ENCODE data around the gene KSR1. TPM values are rescaled to one million over a fixed set of nuclear protein-coding genes. Genes with fewer than 3 reads are reported as not detected.

KSR1 gene
- total and polyA plus RNA-seq, 9 of the 15 experiments (the other 6 are each of a cell fraction or from before 2014, with no cell fraction given) = 1.4 to 51.7 (median 18.4) TPM

- WGBS (ENCODE audit: insufficient coverage, low coverage, missing lambda C conversion rate) = 75% methylated on average over 3 of the region's 3 CpGs
- TF ChIP-seq FOS (IDR thresholded peaks at IDR 0.05; ENCODE audit: extremely low read depth, insufficient read length) = no peak
- no peak for TF ChIP-seq HOXB6 (CRISPR knock-in tag; IDR thresholded peaks at IDR 0.05; ENCODE audit: borderline replicate concordance)
- no peak for TF ChIP-seq ARNT (IDR thresholded peaks at IDR 0.05)
- no peak for TF ChIP-seq E2F5 (CRISPR knock-in tag; IDR thresholded peaks at IDR 0.05)
- no peak for TF ChIP-seq POLR2B (IDR thresholded peaks at IDR 0.05; ENCODE audit: low read depth, partially characterized antibody)
- no peak for TF ChIP-seq PTBP1 (IDR thresholded peaks at IDR 0.05; ENCODE audit: low read depth, low read length)
- TF ChIP-seq CC2D1A (IDR thresholded peaks at IDR 0.05) = no peak
- TF ChIP-seq SMAD4 (CRISPR knock-in tag; conservative IDR thresholded peaks at IDR 0.05) = no peak
- no peak for TF ChIP-seq NRF1 (conservative IDR thresholded peaks at IDR 0.05 in 1 of 2, IDR thresholded peaks at IDR 0.05 in 1 of 2)
- no peak for TF ChIP-seq SRSF7 (optimal IDR thresholded peaks at IDR 0.05; ENCODE audit: low read depth, low read length)
- no TSS peak for BruUV-seq (replicated peaks)
- intact Hi-C loops (cut with micrococcal nuclease) = no loop called here
- Histone ChIP-seq H3K9me1 (ENCODE audit: control insufficient read depth, insufficient read depth, low read length) (no peaks in the 10 kb centered on the region), H3K9ac (ENCODE audit: insufficient read depth in 1 of 2, low read depth in 2 of 2, low read length in 2 of 2) (no peak overlapping the region), H3K36me3 (ENCODE audit: control insufficient read depth, insufficient read depth, low read length) (no peaks in the 10 kb centered on the region), H4K20me1 (replicated peaks; ENCODE audit: control insufficient read depth, insufficient read depth, low read length) (no peaks in the 10 kb centered on the region), H3K4me2 (ENCODE audit: insufficient read depth, low read length) (no peak overlapping the region), H3K9me3 (replicated peaks; ENCODE audit: control insufficient read depth, insufficient read depth, low read depth, low read length) (no peaks in the 10 kb centered on the region), H3K4me3 (no peak overlapping the region), H2AFZ (ENCODE audit: low read depth, low read length) (no peak overlapping the region), H3K4me1 (replicated peaks in 1 of 2; ENCODE audit: control insufficient read depth in 2 of 2, insufficient read depth in 2 of 2, low read length in 2 of 2) (peaks cover 0 to 16% of the 10 kb centered on the region in 2 experiments; a peak in 2 of 5 replicates), H3K27ac (ENCODE audit: extremely low read depth, low read depth, low read length) (no peak overlapping the region), H3K27me3 (ENCODE audit: control insufficient read depth in 2 of 2, insufficient read depth in 2 of 2, low read length in 2 of 2) (no peaks in the 10 kb centered on the region), H3K79me2 (ENCODE audit: control insufficient read depth, insufficient read depth, low read length) (no peaks in the 10 kb centered on the region)
- in situ Hi-C loops (cut with MboI) = no loop called here
- FAIRE-seq (no peak), DNase-seq (ENCODE audit: extremely low read depth in 1 of 4, low spot score in 3 of 4) (no peak), ATAC-seq (no peak)
- ChIA-PET CTCF (ENCODE audit: low intra/inter-chr PET ratio) (no interaction called here), POLR2A (interaction anchor here (1.0 kb wide), 2 partner anchors 8 to 9 kb away, joined by 3 read pairs; no protein-coding TSS in a partner anchor)
Measured at GRCh38 chr17:27423651-27424050, 32.6 kb upstream of the KSR1 start.
